Dendritic cell treated with granulocyte-macrophage colony-stimulating factor and Interleukin-4, amounts not matched to agents 40 ng/mL and 50 ng/mL, for 4 days (primary cell): ENCODE data around the gene CFAP107.
"Not testable (repeated sequence)": the region's sequence is repeated elsewhere in the genome, so short reads cannot be mapped to it uniquely, and the experiment has no call there.

Source experiments
- H3K27ac Mint-ChIP-seq: one replicate; pipeline ENCODE4 v1.8.0; 2022; ENCODE audit warnings: mild to moderate bottlenecking, mixed read lengths
- H3K27me3 Mint-ChIP-seq: one replicate; pipeline ENCODE4 v1.8.0; 2022; ENCODE audit warnings: mild to moderate bottlenecking, mixed read lengths
- H3K36me3 Mint-ChIP-seq: one replicate; pipeline ENCODE4 v1.8.0; 2022; ENCODE audit warnings: low read depth, mixed read lengths
- H3K4me1 Mint-ChIP-seq: one replicate; pipeline ENCODE4 v1.8.0; 2022; ENCODE audit warnings: low read depth, mixed read lengths
- H3K4me3 Mint-ChIP-seq: one replicate; pipeline ENCODE4 v1.8.0; 2022; ENCODE audit warnings: mild to moderate bottlenecking, moderate library complexity, mixed read lengths
- H3K9me3 Mint-ChIP-seq: one replicate; pipeline ENCODE4 v1.8.0; 2022; ENCODE audit warnings: mixed read lengths
- intact Hi-C: fragments of 100-400 bp; cut with micrococcal nuclease; formaldehyde crosslinking; loops from one replicate; pipeline ENCODE4 v1.15.0; 2022

Gene CFAP107

GRCh38 chr1:12776801-12777557, 31.0 kb downstream of the CFAP107 start:
- Mint-ChIP-seq H3K27me3 (peaks cover 6% of the 10 kb centered on the region), H3K9me3 (no peaks in the 10 kb centered on the region), H3K4me3 (no peak overlapping the region), H3K36me3 (no peaks in the 10 kb centered on the region), H3K4me1 (no peaks in the 10 kb centered on the region), H3K27ac (no peak overlapping the region)
- intact Hi-C loops, result no loop called here

GRCh38 chr1:12778061-12778460, 32.1 kb downstream of the CFAP107 start:
- intact Hi-C loops, result no loop called here
- H3K27ac Mint-ChIP-seq, result no peak overlapping the region
- peaks cover 6% of the 10 kb centered on the region for H3K27me3 Mint-ChIP-seq
- H3K4me3 Mint-ChIP-seq, result no peak overlapping the region
- H3K9me3 Mint-ChIP-seq, result no peaks in the 10 kb centered on the region
- H3K36me3 Mint-ChIP-seq, result no peaks in the 10 kb centered on the region
- no peaks in the 10 kb centered on the region for H3K4me1 Mint-ChIP-seq

GRCh38 chr1:12778907-12779306, 32.9 kb downstream of the CFAP107 start:
- Mint-ChIP-seq H3K4me1 (no peaks in the 10 kb centered on the region), H3K27ac (no peak overlapping the region), H3K27me3 (peaks cover 5% of the 10 kb centered on the region), H3K36me3 (no peaks in the 10 kb centered on the region), H3K4me3 (no peak overlapping the region), H3K9me3 (peaks cover 2% of the 10 kb centered on the region)
- intact Hi-C loops, result no loop called here

- H3K4me1 Mint-ChIP-seq, H3K27me3 Mint-ChIP-seq, H3K4me3 Mint-ChIP-seq, H3K27ac Mint-ChIP-seq, H3K36me3 Mint-ChIP-seq, intact Hi-C loops: not testable (repeated sequence)
- H3K9me3 Mint-ChIP-seq, result peaks cover 16% of the 10 kb centered on the region
These were observed 35.5 kb downstream of the CFAP107 start for GRCh38 chr1:12781488-12781887.

GRCh38 chr1:12783783-12784182, 37.8 kb downstream of the CFAP107 start:
- H3K4me1 Mint-ChIP-seq, H3K27ac Mint-ChIP-seq, H3K36me3 Mint-ChIP-seq, H3K4me3 Mint-ChIP-seq, H3K27me3 Mint-ChIP-seq, intact Hi-C loops: not testable (repeated sequence)
- H3K9me3 Mint-ChIP-seq, result peaks cover 16% of the 10 kb centered on the region

- H3K27me3 Mint-ChIP-seq, H3K36me3 Mint-ChIP-seq, H3K4me3 Mint-ChIP-seq, H3K27ac Mint-ChIP-seq, H3K4me1 Mint-ChIP-seq, intact Hi-C loops: not testable (repeated sequence)
- H3K9me3 Mint-ChIP-seq, result peaks cover 16% of the 10 kb centered on the region
These were observed 38.7 kb downstream of the CFAP107 start for GRCh38 chr1:12784729-12785128.

- H3K9me3 Mint-ChIP-seq, intact Hi-C loops, H3K27ac Mint-ChIP-seq, H3K4me1 Mint-ChIP-seq, H3K27me3 Mint-ChIP-seq, H3K36me3 Mint-ChIP-seq, H3K4me3 Mint-ChIP-seq: not testable (repeated sequence)
These were observed 45.1 kb downstream of the CFAP107 start, which contains the start of gene PRAMEF1 for GRCh38 chr1:12791097-12791496. TSS of gene PRAMEF1 (plus strand) at chr1:12791397. CDS start at chr1:12793228, 1,831 bp downstream.

GRCh38 chr1:12798911-12799310, 52.9 kb downstream of the CFAP107 start:
- intact Hi-C loops, result no loop called here
- Mint-ChIP-seq H3K4me3 (no peak overlapping the region), H3K4me1 (no peaks in the 10 kb centered on the region), H3K27ac (no peak overlapping the region), H3K9me3 (no peaks in the 10 kb centered on the region), H3K27me3 (no peaks in the 10 kb centered on the region), H3K36me3 (no peaks in the 10 kb centered on the region)

- intact Hi-C loops, result no loop called here
- Mint-ChIP-seq H3K27ac (no peak overlapping the region), H3K9me3 (no peaks in the 10 kb centered on the region), H3K27me3 (no peaks in the 10 kb centered on the region), H3K4me3 (no peak overlapping the region), H3K4me1 (no peaks in the 10 kb centered on the region), H3K36me3 (no peaks in the 10 kb centered on the region)
These were observed 53.7 kb downstream of the CFAP107 start for GRCh38 chr1:12799730-12800129.

GRCh38 chr1:12809933-12810332, 63.9 kb downstream of the CFAP107 start:
- no peak overlapping the region for H3K4me3 Mint-ChIP-seq
- H3K27ac Mint-ChIP-seq, result no peak overlapping the region
- no peaks in the 10 kb centered on the region for H3K9me3 Mint-ChIP-seq
- H3K36me3 Mint-ChIP-seq, result no peaks in the 10 kb centered on the region
- H3K27me3 Mint-ChIP-seq, result peaks cover 2% of the 10 kb centered on the region
- intact Hi-C loops, result no loop called here
- no peaks in the 10 kb centered on the region for H3K4me1 Mint-ChIP-seq

- no peaks in the 10 kb centered on the region for H3K4me1 Mint-ChIP-seq
- H3K27me3 Mint-ChIP-seq, result peaks cover 2% of the 10 kb centered on the region
- no peak overlapping the region for H3K4me3 Mint-ChIP-seq
- H3K36me3 Mint-ChIP-seq, result no peaks in the 10 kb centered on the region
- no peak overlapping the region for H3K27ac Mint-ChIP-seq
- intact Hi-C loops, result no loop called here
- no peaks in the 10 kb centered on the region for H3K9me3 Mint-ChIP-seq
These were observed 64.8 kb downstream of the CFAP107 start for GRCh38 chr1:12810691-12811408.

GRCh38 chr1:12811409-12811784, 65.4 kb downstream of the CFAP107 start:
- Mint-ChIP-seq H3K9me3 (no peaks in the 10 kb centered on the region), H3K27me3 (peaks cover 2% of the 10 kb centered on the region), H3K36me3 (no peaks in the 10 kb centered on the region), H3K27ac (no peak overlapping the region), H3K4me3 (no peak overlapping the region), H3K4me1 (no peaks in the 10 kb centered on the region)
- intact Hi-C loops, result no loop called here
